Activated gamma-delta T cell (primary cell): ENCODE data around the gene GJB1.
"Not testable (repeated sequence)": the region's sequence is repeated elsewhere in the genome, so short reads cannot be mapped to it uniquely, and the experiment has no call there.

Experiments
- DNase-seq: peaks from one replicate; lab custom pipeline; 2025; lab: John Stamatoyannopoulos, UW

Gene GJB1

DNA sequence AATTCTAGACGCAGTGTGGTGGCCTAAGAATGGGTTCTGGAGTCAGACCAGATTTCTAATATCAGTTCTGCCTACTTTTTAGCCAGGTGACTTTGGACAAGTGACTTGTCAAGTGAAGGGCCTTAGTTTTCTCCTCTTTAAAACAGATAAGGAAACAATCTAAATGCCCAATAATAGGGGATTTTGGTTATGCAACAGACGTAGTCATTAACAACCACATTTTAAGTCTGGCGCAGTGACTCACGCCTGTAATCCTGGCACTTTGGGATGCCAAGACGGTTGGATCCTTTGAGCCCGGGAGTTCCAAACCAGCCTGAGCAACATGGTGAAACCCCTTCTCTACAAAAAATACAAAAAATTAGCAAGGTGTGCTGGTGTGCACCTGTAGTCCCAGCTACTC lies 33.0 kb downstream of the GJB1 start:
- no peak for DNase-seq

DNA sequence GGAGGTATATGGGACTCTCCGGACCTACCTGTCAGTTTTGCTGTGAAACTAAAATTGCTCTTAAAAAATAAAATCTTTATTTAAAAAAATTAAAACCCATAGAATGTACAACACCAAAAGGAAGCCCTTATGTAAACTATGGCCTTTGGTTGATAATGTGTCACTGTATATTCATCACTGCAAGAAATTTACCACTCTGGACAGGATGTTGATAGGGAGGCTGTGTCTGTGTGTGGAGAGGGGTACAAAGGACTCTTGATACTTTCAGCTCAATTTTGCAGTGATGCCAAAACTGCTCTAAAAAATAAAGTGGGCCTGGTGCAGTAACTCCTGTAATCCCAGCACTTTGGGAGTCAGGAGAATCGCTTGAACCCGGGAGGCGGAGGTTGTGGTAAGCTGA lies 33.8 kb downstream of the GJB1 start:
- DNase-seq: no peak

- DNase-seq: not testable (repeated sequence)
These were observed 45.6 kb downstream of the GJB1 start for GRCh38 chrX:71268624-71269023.

DNA sequence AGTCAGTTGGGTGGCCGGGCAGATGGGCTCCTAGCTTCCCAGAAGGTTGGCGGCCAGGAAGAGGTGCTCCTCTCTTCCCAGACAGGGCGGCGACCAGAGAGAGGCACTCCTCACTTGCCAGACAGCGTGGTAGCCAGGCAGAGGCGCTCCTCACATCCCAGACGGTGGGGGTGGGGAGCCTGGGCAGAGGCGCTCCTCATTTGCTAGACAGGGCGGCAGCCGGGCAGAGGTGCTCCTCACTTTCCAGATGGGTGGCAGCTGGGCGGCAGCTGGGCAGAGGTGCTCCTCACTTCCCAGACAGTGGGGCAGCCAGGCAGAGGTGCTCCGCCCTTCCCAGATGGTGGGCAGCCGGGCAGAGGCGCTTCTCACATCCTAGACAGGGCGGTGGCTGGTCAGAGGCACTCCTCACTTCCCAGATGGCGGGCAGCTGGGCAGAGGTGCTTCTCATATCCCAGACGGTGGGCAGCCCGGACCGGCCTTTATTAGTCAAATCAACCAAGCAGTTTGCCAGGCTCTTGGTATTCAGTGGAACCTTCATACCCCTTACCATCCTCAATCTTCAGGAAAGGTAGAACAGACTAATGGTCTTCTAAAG lies 46.9 kb downstream of the GJB1 start:
- DNase-seq: no peak

DNA sequence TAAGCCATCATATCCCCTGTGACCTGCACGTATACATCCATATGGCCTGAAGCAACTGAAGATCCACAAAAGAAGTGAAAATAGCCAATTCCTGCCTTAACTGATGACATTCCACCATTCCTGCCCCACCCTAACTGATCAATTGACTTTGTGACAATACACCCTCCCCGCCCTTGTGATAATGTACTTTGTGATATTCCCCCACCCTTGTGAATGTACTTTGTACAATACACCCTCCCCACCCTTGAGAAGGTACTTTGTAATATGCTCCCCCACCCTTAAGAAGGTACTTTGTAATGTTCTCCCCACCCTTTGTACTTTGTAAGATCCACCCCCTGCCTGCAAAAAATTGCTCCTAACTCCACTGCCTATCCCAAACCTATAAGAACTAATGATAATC lies 49.3 kb downstream of the GJB1 start:
- not testable (repeated sequence) for DNase-seq
